Natural killer cell (primary cell): ENCODE results near the gene ARRDC5. TPM values are rescaled to one million over a fixed set of nuclear protein-coding genes. Genes with fewer than 3 reads are reported as not detected.
"Not testable (repeated sequence)": the region's sequence is repeated elsewhere in the genome, so short reads cannot be mapped to it uniquely, and the experiment has no call there.

Source experiments
- ATAC-seq, 3 donors: fragments of 150-1000 bp in 2 of 3; fragments of 200-7000 bp in 1 of 3; cut with Tn5 transposase; 1 replicate in 1 of 3; 2 replicates in 2 of 3; pipeline ENCODE4 v1.10.0; 2021; ENCODE audit warnings: mild to moderate bottlenecking in 2 of 3, moderate library complexity in 2 of 3
- DNase-seq, 2 donors: peaks; one replicate each; pipeline versions ENCODE4 v3.0.0 to v3.0.0-alpha.2; 2013 to 2021; ENCODE audit warnings: mixed read lengths in 1 of 2
- H3K27ac ChIP-seq: one replicate; pipeline ENCODE4 v1.5.1; 2013; ENCODE audit warnings: mild to moderate bottlenecking, low read length
- H3K27me3 ChIP-seq: one replicate; pipeline ENCODE4 v1.6.1; 2013; ENCODE audit warnings: low read length; ENCODE audit not compliant: control insufficient read depth, insufficient read depth
- H3K36me3 ChIP-seq: one replicate; pipeline ENCODE4 v1.6.1; 2013; ENCODE audit warnings: low read length; ENCODE audit not compliant: control insufficient read depth, insufficient read depth
- H3K4me1 ChIP-seq: one replicate; pipeline ENCODE4 v1.6.1; 2013; ENCODE audit warnings: low read length; ENCODE audit not compliant: control insufficient read depth, insufficient read depth
- H3K4me3 ChIP-seq: one replicate; pipeline ENCODE4 v1.5.1; 2013; ENCODE audit warnings: low read length
- H3K9me3 ChIP-seq: one replicate; pipeline ENCODE4 v1.6.1; 2013; ENCODE audit warnings: low read length; ENCODE audit not compliant: control insufficient read depth, insufficient read depth
- H3K27ac Mint-ChIP-seq, 2 donors: one replicate each; pipeline ENCODE4 v1.8.0; 2022; ENCODE audit warnings: mild to moderate bottlenecking in 2 of 2, mixed read lengths in 2 of 2, moderate library complexity in 1 of 2
- H3K27me3 Mint-ChIP-seq, 2 donors: one replicate each; pipeline ENCODE4 v1.8.0; 2022; ENCODE audit warnings: low read depth in 2 of 2, mixed read lengths in 2 of 2
- H3K36me3 Mint-ChIP-seq: one replicate; pipeline ENCODE4 v1.8.0; 2022; ENCODE audit warnings: mixed read lengths
- H3K4me1 Mint-ChIP-seq, 2 donors: one replicate each; pipeline ENCODE4 v1.8.0; 2022; ENCODE audit warnings: mixed read lengths in 2 of 2
- H3K4me3 Mint-ChIP-seq: one replicate; pipeline ENCODE4 v1.8.0; 2022; ENCODE audit warnings: mild to moderate bottlenecking, moderate library complexity, mixed read lengths
- H3K9me3 Mint-ChIP-seq, 2 donors: one replicate each; pipeline ENCODE4 v1.8.0; 2022; ENCODE audit warnings: mixed read lengths in 2 of 2
- CTCF ChIP-seq: fragments of 200-600 bp; IDR thresholded peaks from one replicate; pipeline ENCODE4 v1.8.0; 2022; ENCODE audit warnings: antibody characterized with exemption
- WGBS: methylation state at CpG from one replicate; pipeline ENCODE4 v1.1.7; 2013; ENCODE audit warnings: missing lambda C conversion rate; ENCODE audit not compliant: insufficient coverage; 5-methylcytosine and 5-hydroxymethylcytosine counted together
- intact Hi-C: fragments of 100-400 bp; cut with micrococcal nuclease; formaldehyde crosslinking; loops from one replicate; pipeline ENCODE4 v1.14.2; 2022
- total RNA-seq, 4 donors: library from RNA; stranded (reverse); fragments of 120-200 nt in 1 of 4; gene quantifications; one replicate each; pipeline versions ENCODE4 v1.2.3 to v1.2.4, GENCODE V29; 2013 to 2022

ARRDC5 gene
- total RNA-seq, 3 donors from 2014 or later (not counting 1 experiment from before 2014, with no cell fraction given) = 5.9 to 13.0 (median 8.8) TPM

- H3K9me3 Mint-ChIP-seq = no peaks in the 10 kb centered on the region
- H3K4me1 Mint-ChIP-seq = peaks cover 0 to 5% of the 10 kb centered on the region in 2 donors
- no peak overlapping the region for H3K27ac Mint-ChIP-seq
- no peak overlapping the region for H3K4me3 ChIP-seq
- no peak overlapping the region for H3K27ac ChIP-seq
- H3K27me3 Mint-ChIP-seq = no peaks in the 10 kb centered on the region
- ATAC-seq (peak; percentile 78 to 97 (median 94)), DNase-seq (peak; percentile 74 to 87)
- H3K36me3 Mint-ChIP-seq = no peaks in the 10 kb centered on the region
- no peaks in the 10 kb centered on the region for H3K27me3 ChIP-seq
- intact Hi-C loops = loop anchor here (1.0 kb wide), 1 partner anchor 42 kb away; no protein-coding TSS in a partner anchor
- no peak overlapping the region for H3K4me3 Mint-ChIP-seq
- TF ChIP-seq CTCF = peak; percentile 81
- no peaks in the 10 kb centered on the region for H3K9me3 ChIP-seq
- no peaks in the 10 kb centered on the region for H3K4me1 ChIP-seq
- 86% methylated on average over 42 of the region's 42 CpGs for WGBS
- peaks cover 11% of the 10 kb centered on the region for H3K36me3 ChIP-seq
These were observed 51.0 kb downstream of the ARRDC5 start for GRCh38 chr19:4851551-4852290.

- no peak overlapping the region for H3K4me3 Mint-ChIP-seq
- peaks cover 0 to 5% of the 10 kb centered on the region in 2 donors for H3K4me1 Mint-ChIP-seq
These were observed 53.7 kb downstream of the ARRDC5 start for GRCh38 chr19:4849019-4849418.

GRCh38 chr19:4847190-4847973 lies 55.3 kb downstream of the ARRDC5 start:
- 93% methylated on average over 23 of the region's 23 CpGs for WGBS
- no peaks in the 10 kb centered on the region for H3K27me3 ChIP-seq
- no peak for TF ChIP-seq CTCF
- H3K27ac Mint-ChIP-seq = no peak overlapping the region
- H3K4me1 ChIP-seq = no peaks in the 10 kb centered on the region
- DNase-seq = no peak
- H3K4me3 Mint-ChIP-seq = no peak overlapping the region
- no peak overlapping the region for H3K4me3 ChIP-seq
- H3K27ac ChIP-seq = no peak overlapping the region
- no peak for ATAC-seq
- H3K9me3 Mint-ChIP-seq = no peaks in the 10 kb centered on the region
- H3K4me1 Mint-ChIP-seq = peaks cover 0 to 3% of the 10 kb centered on the region in 2 donors
- H3K36me3 Mint-ChIP-seq = no peaks in the 10 kb centered on the region
- no peaks in the 10 kb centered on the region for H3K27me3 Mint-ChIP-seq
- H3K9me3 ChIP-seq = no peaks in the 10 kb centered on the region
- intact Hi-C loops = no loop called here
- peaks cover 19% of the 10 kb centered on the region for H3K36me3 ChIP-seq

More at GRCh38 chr19:4849019-4849418, 53.7 kb downstream of the ARRDC5 start:
- H3K4me3 ChIP-seq = no peak overlapping the region
- Mint-ChIP-seq H3K9me3 (no peaks in the 10 kb centered on the region), H3K27me3 (no peaks in the 10 kb centered on the region), H3K36me3 (no peaks in the 10 kb centered on the region), H3K27ac (no peak overlapping the region)
- no peaks in the 10 kb centered on the region for H3K9me3 ChIP-seq
- no peak for TF ChIP-seq CTCF
- ATAC-seq = no peak
- no peak overlapping the region for H3K27ac ChIP-seq
- intact Hi-C loops = no loop called here
- no peak for DNase-seq
- H3K36me3 ChIP-seq = peaks cover 14% of the 10 kb centered on the region
- no peaks in the 10 kb centered on the region for H3K4me1 ChIP-seq
- WGBS = 85% methylated on average over 7 of the region's 7 CpGs
- no peaks in the 10 kb centered on the region for H3K27me3 ChIP-seq

- H3K36me3 ChIP-seq = peaks cover 17% of the 10 kb centered on the region
- 93% methylated on average over 8 of the region's 9 CpGs for WGBS
These were observed 56.7 kb downstream of the ARRDC5 start for GRCh38 chr19:4845975-4846374.

More at GRCh38 chr19:4845975-4846374, 56.7 kb downstream of the ARRDC5 start:
- H3K27ac Mint-ChIP-seq, H3K9me3 ChIP-seq, H3K36me3 Mint-ChIP-seq, H3K27me3 Mint-ChIP-seq, H3K4me3 Mint-ChIP-seq, H3K27me3 ChIP-seq, H3K4me3 ChIP-seq, intact Hi-C loops, ATAC-seq, H3K9me3 Mint-ChIP-seq, H3K4me1 ChIP-seq, H3K4me1 Mint-ChIP-seq, H3K27ac ChIP-seq, DNase-seq: not testable (repeated sequence)
